Common myeloid progenitor, CD34-positive (primary cell): ENCODE results near the gene TRIM62. TPM values are rescaled to one million over a fixed set of nuclear protein-coding genes. Genes with fewer than 3 reads are reported as not detected.
A peak's percentile ranks its signal among the peaks of the same experiment; 100 is the strongest.

ENCODE experiments used
- CTCF ChIA-PET: fragments of 350-600 bp; sonication (Branson Sonifier 250); formaldehyde crosslinking; loops from one replicate; lab custom pipeline; 2021; ENCODE audit warnings: antibody characterized with exemption; lab: Charles Lee
- POLR2A ChIA-PET: fragments of 350-600 bp; sonication (Branson Sonifier 250); formaldehyde crosslinking; loops from one replicate; lab custom pipeline; 2021; ENCODE audit warnings: antibody characterized with exemption; lab: Charles Lee
- DNase-seq, 3 donors: peaks; one replicate each; pipeline versions ENCODE4 v3.0.0 to v3.0.0-alpha.2; 2013
- H3K27ac ChIP-seq, 2 experiments: 1 replicate in 1 of 2; 2 replicates in 1 of 2; pipeline ENCODE4 v1.7.0; 2013; ENCODE audit warnings: inconsistent platforms in 2 of 2, low read length in 2 of 2, mild to moderate bottlenecking in 2 of 2, low read depth in 1 of 2, moderate library complexity in 1 of 2; ENCODE audit not compliant: severe bottlenecking in 2 of 2, insufficient read depth in 1 of 2, poor library complexity in 1 of 2
- H3K27me3 ChIP-seq, 5 experiments: replicated peaks in 2 of 5; 1 replicate in 3 of 5; 2 replicates in 2 of 5; pipeline versions ENCODE4 v1.6.1 to v1.7.0; 2013; ENCODE audit warnings: low read length in 4 of 5, mild to moderate bottlenecking in 2 of 5, moderate library complexity in 2 of 5, inconsistent platforms in 1 of 5; ENCODE audit not compliant: insufficient read depth in 5 of 5, control insufficient read depth in 4 of 5
- H3K36me3 ChIP-seq, 4 experiments: 1 replicate in 2 of 4; 2 replicates in 2 of 4; pipeline versions ENCODE4 v1.6.1 to v1.7.0; 2013; ENCODE audit warnings: low read length in 3 of 4, control low read depth in 1 of 4, mild to moderate bottlenecking in 1 of 4; ENCODE audit not compliant: control insufficient read depth in 4 of 4, insufficient read depth in 4 of 4
- H3K4me1 ChIP-seq, 4 experiments: 1 replicate in 3 of 4; 2 replicates in 1 of 4; pipeline versions ENCODE4 v1.6.1 to v1.7.1; 2013; ENCODE audit warnings: low read length in 3 of 4, mild to moderate bottlenecking in 3 of 4, control low read depth in 1 of 4, inconsistent platforms in 1 of 4, moderate library complexity in 1 of 4; ENCODE audit not compliant: control insufficient read depth in 4 of 4, insufficient read depth in 4 of 4; ENCODE audit errors: control extremely low read depth in 1 of 4
- H3K4me3 ChIP-seq, 7 experiments: 1 replicate in 4 of 7; 2 replicates in 3 of 7; pipeline versions ENCODE4 v1.5.1 to v1.7.0; 2013; ENCODE audit warnings: mild to moderate bottlenecking in 7 of 7, low read length in 6 of 7, moderate library complexity in 6 of 7, inconsistent platforms in 2 of 7, low read depth in 2 of 7, control low read depth in 1 of 7; ENCODE audit not compliant: insufficient read depth in 4 of 7, control insufficient read depth in 1 of 7; ENCODE audit errors: extremely low read depth in 1 of 7
- H3K9me3 ChIP-seq, 5 experiments: 1 replicate in 4 of 5; 2 replicates in 1 of 5; pipeline versions ENCODE4 v1.6.1 to v1.7.1; 2013; ENCODE audit warnings: low read length in 4 of 5, mild to moderate bottlenecking in 2 of 5, inconsistent platforms in 1 of 5, low read depth in 1 of 5, moderate library complexity in 1 of 5; ENCODE audit not compliant: control insufficient read depth in 4 of 5, insufficient read depth in 2 of 5; ENCODE audit errors: control extremely low read depth in 1 of 5
- WGBS: methylation state at CpG from one replicate; pipeline ENCODE4 v1.1.5; 2013; ENCODE audit not compliant: insufficient coverage; 5-methylcytosine and 5-hydroxymethylcytosine counted together
- polyA plus RNA-seq: library from polyadenylated mRNA; unstranded; fragments of 120-200 nt; gene quantifications from one replicate; pipeline ENCODE4 v1.2.1, GENCODE V29; 2013

The TRIM62 gene
- polyA plus RNA-seq: 4.4 TPM

DNA sequence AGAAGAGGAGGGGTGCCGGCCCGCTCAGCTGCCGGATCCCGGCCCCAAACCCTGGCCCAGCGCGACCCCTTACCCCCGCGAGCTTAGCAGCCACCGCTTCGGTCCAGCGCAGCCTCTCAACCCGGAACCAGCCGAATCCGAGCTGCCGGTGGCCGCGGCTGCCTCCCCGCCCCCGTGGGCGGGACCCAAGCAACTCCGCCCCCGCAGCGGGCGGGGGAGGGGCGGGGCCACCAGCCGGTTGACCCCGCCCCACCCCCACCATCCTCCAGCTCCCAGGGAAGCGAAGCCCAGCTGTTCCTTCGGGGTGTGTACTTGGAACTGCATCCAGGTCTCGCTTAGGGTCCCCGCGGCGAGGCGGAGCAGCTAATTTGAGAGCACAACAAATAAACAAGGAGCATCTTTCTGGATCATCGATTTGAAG, at the start of gene TRIM62:
TSS of gene TRIM62 (minus strand) at position 123 of the 421 bp plus-strand sequence. CDS start 611 bp downstream, outside the sequence.
- Histone ChIP-seq H3K27me3 (peaks cover 0 to 1% (median 0%) of the 10 kb centered on the region in 5 experiments), H3K4me3 (peak within 1 kb of the TSS; percentile 58 to 88 (median 72)), H3K9me3 (no peaks in the 10 kb centered on the region), H3K36me3 (peaks cover 0 to 2% (median 0%) of the 10 kb centered on the region in 4 experiments), H3K4me1 (peaks cover 4 to 22% (median 18%) of the 10 kb centered on the region in 4 experiments), H3K27ac (no peak within 1 kb of the TSS)
- peak; percentile 64 to 74 (median 72) for DNase-seq
- WGBS: 0% methylated on average over 27 of the region's 35 CpGs
- ChIA-PET POLR2A (interaction anchor here (0.9 to 1.6 kb wide), 2 partner anchors 36 to 168 kb away, joined by 3 read pairs; no protein-coding TSS in a partner anchor), CTCF (interaction anchor here (0.8 to 2.2 kb wide), 2 partner anchors 55 to 251 kb away, joined by 3 to 6 read pairs; no protein-coding TSS in a partner anchor)

DNA sequence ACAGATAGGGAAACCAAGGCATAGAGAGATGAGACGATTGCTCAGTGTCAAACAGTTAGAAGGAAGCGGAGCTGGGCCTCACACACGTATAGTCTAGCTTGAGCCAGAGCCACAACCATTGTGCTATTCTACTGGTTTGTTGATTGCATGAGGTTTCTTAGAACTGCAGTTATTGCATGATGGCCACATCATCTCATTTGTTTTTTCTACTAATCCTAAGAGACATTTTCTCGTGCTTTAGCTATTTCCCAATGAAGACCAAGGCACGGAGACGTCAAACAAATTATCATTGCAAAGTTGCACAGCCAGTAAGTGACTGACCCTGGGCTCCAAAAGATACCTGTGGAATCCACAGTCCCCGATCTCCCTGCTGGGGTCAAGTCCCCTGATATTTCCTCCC, 49.3 kb upstream of the TRIM62 start:
- Histone ChIP-seq H3K27me3 (peaks cover 0 to 3% (median 0%) of the 10 kb centered on the region in 5 experiments), H3K9me3 (no peaks in the 10 kb centered on the region), H3K4me1 (peaks cover 0 to 5% (median 2%) of the 10 kb centered on the region in 4 experiments), H3K27ac (no peak overlapping the region), H3K36me3 (no peaks in the 10 kb centered on the region), H3K4me3 (no peak overlapping the region)
- 92% methylated on average over 6 of the region's 7 CpGs for WGBS
- DNase-seq: no peak
- CTCF ChIA-PET: no interaction called here
- POLR2A ChIA-PET: no interaction called here

DNA sequence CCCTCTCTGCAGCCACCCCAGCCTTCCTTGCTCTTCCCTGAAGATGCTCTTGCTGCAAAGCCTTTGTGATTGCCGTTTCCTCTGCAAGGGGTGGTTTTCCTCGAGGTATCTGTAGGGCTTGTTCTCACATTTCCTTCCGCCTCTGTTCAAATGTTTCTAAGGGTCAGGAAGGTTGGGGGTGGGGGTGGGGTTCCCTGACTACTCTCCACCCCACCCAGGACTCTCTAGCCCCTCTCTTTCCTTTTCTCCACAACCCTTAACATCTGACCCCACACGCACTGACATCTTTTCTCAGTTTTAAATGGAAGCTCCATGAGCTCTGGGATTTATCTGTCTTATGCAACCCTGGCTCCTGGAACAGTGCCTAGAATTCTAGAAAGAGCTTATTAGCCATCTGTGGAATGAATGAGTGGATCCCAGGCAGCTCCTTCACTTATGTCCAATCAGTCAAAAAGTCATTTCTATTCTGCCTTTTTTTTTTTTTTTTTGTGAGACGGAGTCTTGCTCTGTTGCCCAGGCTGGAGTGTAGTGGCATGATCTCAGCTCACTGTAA, 47.2 kb upstream of the TRIM62 start:
- CTCF ChIA-PET: interaction anchor here (1.5 kb wide), 1 partner anchor 226 kb away, joined by 3 read pairs; no protein-coding TSS in a partner anchor
- POLR2A ChIA-PET: no interaction called here
- Histone ChIP-seq H3K9me3 (peaks cover 0 to 8% (median 4%) of the 10 kb centered on the region in 5 experiments), H3K4me3 (no peak overlapping the region), H3K27me3 (peaks cover 0 to 3% (median 0%) of the 10 kb centered on the region in 5 experiments), H3K36me3 (no peaks in the 10 kb centered on the region), H3K4me1 (no peaks in the 10 kb centered on the region), H3K27ac (no peak overlapping the region)
- WGBS: 55% methylated on average over 1 of the region's 5 CpGs
- DNase-seq: no peak

DNA sequence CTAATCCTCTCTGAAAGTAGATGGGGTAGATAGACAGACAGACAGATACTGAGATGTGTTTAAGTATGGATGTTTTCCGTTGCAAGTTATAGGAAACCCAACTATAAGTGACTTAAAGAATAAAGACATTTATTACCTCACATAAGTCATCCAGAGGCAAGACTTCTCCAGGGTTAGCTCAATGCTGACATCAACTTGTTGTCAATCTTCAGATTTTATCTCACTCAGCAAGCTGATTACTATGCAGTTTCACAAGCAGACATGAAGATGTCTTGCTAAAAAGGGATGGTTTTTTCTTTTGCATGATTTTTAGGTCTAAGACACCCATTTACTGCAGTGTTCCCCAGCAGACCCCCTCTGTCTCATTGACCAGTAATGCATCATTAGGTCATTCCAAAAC, 43.7 kb upstream of the TRIM62 start:
- CTCF ChIA-PET: interaction anchor here (1.0 kb wide), 1 partner anchor 11 kb away, joined by 4 read pairs; no protein-coding TSS in a partner anchor
- Histone ChIP-seq H3K4me1 (no peaks in the 10 kb centered on the region), H3K9me3 (peaks cover 0 to 9% (median 6%) of the 10 kb centered on the region in 5 experiments), H3K4me3 (no peak overlapping the region), H3K27me3 (peaks cover 0 to 3% (median 0%) of the 10 kb centered on the region in 5 experiments), H3K27ac (no peak overlapping the region), H3K36me3 (no peaks in the 10 kb centered on the region)
- no peak for DNase-seq
- WGBS: no CpG with 5 or more reads among the region's 1 CpG
- POLR2A ChIA-PET: no interaction called here

DNA sequence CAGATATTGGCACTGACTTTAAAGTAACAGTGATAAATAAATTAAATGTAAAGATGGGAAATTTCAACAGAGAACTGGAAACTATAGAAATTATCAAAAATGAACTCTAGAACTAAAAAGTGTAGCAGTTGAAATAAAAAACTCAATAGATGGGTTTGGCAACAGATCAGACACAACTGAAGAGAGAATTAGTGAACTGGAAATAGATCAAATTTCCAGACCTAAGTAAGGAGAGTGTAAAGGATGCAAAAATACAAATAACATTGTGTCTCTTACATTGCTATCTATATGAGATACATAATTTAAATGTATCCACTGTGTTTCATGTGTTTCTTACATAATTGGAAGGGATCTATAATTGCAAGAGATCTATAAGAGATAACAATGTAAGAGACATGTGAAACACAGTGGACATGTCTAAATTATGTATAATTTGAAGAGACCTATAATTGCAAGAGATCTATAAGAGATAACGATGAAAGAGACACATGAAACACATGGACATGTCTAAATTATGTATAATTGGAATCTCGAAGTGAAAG, 42.4 kb upstream of the TRIM62 start:
- Histone ChIP-seq H3K36me3 (no peaks in the 10 kb centered on the region), H3K9me3 (peaks cover 0 to 9% (median 6%) of the 10 kb centered on the region in 5 experiments), H3K4me1 (no peaks in the 10 kb centered on the region), H3K27me3 (peaks cover 0 to 3% (median 0%) of the 10 kb centered on the region in 5 experiments), H3K27ac (no peak overlapping the region), H3K4me3 (no peak overlapping the region)
- POLR2A ChIA-PET: no interaction called here
- no peak for DNase-seq
- CTCF ChIA-PET: no interaction called here
- WGBS: 86% methylated on average over 1 of the region's 2 CpGs

DNA sequence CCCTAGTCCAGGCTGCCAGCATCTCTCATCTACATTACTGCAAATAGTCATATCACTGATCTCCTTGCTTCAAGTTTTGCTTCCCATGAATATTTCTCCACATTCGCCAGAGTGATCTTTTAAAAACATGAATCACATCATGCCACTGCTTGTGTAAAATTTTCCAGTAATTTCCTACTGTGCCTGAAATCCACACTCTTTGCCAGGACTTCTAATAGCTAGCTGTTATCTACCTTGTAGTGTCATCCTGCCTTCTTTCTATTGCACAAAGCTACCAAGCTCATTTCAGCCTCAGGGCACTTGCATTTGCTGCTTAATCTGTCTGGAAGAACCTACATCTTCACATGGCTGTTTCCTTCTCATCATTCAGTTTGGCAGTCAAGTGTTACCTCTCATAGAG, 40.5 kb upstream of the TRIM62 start:
- Histone ChIP-seq H3K4me1 (peaks cover 0 to 3% (median under 1%) of the 10 kb centered on the region in 4 experiments), H3K27me3 (peaks cover 0 to 1% (median 0%) of the 10 kb centered on the region in 5 experiments)
- CTCF ChIA-PET: no interaction called here

DNA sequence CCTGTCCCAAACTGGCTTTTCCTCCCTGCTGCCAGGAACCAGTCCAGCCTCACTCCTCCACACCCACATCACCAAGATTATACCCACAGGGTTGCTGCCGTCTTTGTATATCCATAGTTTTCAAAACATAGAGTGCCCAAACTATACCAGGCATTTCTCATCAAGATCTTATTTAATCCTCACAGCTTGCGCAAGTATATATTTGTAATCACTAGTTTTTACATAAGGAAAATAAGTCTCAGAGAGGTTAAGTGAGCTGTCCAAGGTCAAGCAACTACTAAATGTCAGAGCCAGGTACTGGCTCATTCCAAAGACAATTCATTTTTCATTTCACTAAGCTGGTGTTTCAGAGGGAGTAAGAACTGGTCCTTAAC, 39.5 kb upstream of the TRIM62 start:
- no peaks in the 10 kb centered on the region for H3K36me3 ChIP-seq
- POLR2A ChIA-PET: no interaction called here
- H3K9me3 ChIP-seq: peaks cover 0 to 9% (median 6%) of the 10 kb centered on the region in 5 experiments
- no peak overlapping the region for H3K4me3 ChIP-seq
- no peaks in the 10 kb centered on the region for H3K27me3 ChIP-seq
- H3K4me1 ChIP-seq: peaks cover 0 to 3% (median under 1%) of the 10 kb centered on the region in 4 experiments
- no CpG with 5 or more reads among the region's 2 CpGs for WGBS
- H3K27ac ChIP-seq: no peak overlapping the region
- CTCF ChIA-PET: no interaction called here
- DNase-seq: no peak

More for the DNA sequence above, 40.5 kb upstream of the TRIM62 start:
- no peaks in the 10 kb centered on the region for H3K36me3 ChIP-seq
- peaks cover 0 to 9% (median 6%) of the 10 kb centered on the region in 5 experiments for H3K9me3 ChIP-seq
- no peak overlapping the region for H3K27ac ChIP-seq
- no peak for DNase-seq
- WGBS: 100% methylated on average over 1 of the region's 1 CpG
- H3K4me3 ChIP-seq: no peak overlapping the region
- POLR2A ChIA-PET: no interaction called here
